ENCODE measurements around the gene TOP2A. TPM values are rescaled to one million over a fixed set of nuclear protein-coding genes. Genes with fewer than 3 reads are reported as not detected.
A peak's percentile ranks its signal among the peaks of the same experiment; 100 is the strongest.

The TOP2A gene
- total and polyA plus RNA-seq, 2 donors (not counting 1 experiment from before 2014, with no cell fraction given) = 39.2 to 41.6 TPM

DNA sequence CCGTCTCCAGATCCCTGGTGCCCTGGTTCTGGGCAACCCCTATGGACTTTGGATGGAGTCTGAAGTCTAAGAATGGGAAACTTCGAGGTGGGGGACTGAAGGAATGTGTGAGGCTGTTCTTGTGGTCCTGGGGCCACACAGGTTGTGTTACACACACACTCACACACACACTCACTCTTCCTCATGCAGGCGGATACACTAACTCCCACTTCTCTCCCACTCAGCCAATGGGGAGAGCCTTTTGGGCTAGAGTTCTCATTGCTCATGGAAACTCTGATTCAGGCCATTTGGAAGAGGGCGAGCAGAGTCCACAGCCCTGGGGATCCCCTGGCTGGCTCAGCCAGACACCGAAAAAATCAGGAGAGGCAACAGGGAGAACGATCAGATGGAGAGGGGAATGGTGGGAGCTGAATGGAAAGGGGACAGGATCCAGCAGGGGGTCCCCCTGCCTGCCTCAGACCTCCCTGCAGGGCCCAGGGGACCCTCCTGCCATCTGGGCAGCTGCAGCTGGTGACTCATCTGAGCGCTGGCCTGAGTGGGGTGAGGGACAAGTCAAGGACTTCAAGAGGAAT lies 34.6 kb upstream of the TOP2A start:
- Histone ChIP-seq H3K4me3 (replicated peaks in 1 of 4; ENCODE audit: control extremely low read depth in 1 of 4, insufficient read depth in 1 of 4, low read depth in 3 of 4, low read length in 4 of 4) (peak overlapping the region in 1 of 4 experiments; percentile 0), H3K9ac (ENCODE audit: insufficient read depth, low read length) (no peak overlapping the region), H3K27ac (ENCODE audit: insufficient read depth, low read length) (peak overlapping the region; percentile 91), H3K36me3 (ENCODE audit: control insufficient read depth, insufficient read depth, low read length) (peaks cover 27% of the 10 kb centered on the region), H3K79me2 (ENCODE audit: control insufficient read depth, insufficient read depth, low read length) (peaks cover 46% of the 10 kb centered on the region), H3K9me3 (ENCODE audit: control insufficient read depth, insufficient read depth, low read depth, low read length) (no peaks in the 10 kb centered on the region), H3K4me1 (ENCODE audit: control insufficient read depth, extremely low read depth, insufficient read depth, low read length) (peaks cover 72% of the 10 kb centered on the region), H3K4me2 (ENCODE audit: extremely low read depth, insufficient read depth, low read length) (peak overlapping the region; percentile 27), H3K27me3 (ENCODE audit: control insufficient read depth, insufficient read depth, low read length) (no peaks in the 10 kb centered on the region), H4K20me1 (ENCODE audit: control insufficient read depth, extremely low read depth, insufficient read depth, low read length) (peaks cover 3% of the 10 kb centered on the region), H2AFZ (ENCODE audit: low read length) (no peak overlapping the region)
- TF ChIP-seq CTCF (conservative IDR thresholded peaks at IDR 0.05 in 1 of 2, IDR thresholded peaks at IDR 0.05 in 1 of 2; ENCODE audit: low read depth in 1 of 2, low read length in 2 of 2) (no peak), EZH2 (IDR thresholded peaks at IDR 0.05; ENCODE audit: low read length, missing control alignments) (no peak)
- peak; percentile 73 to 99 for DNase-seq (ENCODE audit: low read depth in 2 of 2)

- Histone ChIP-seq H3K9me3 (ENCODE audit: control insufficient read depth, insufficient read depth, low read depth, low read length) (no peaks in the 10 kb centered on the region), H3K27ac (ENCODE audit: insufficient read depth, low read length) (peak overlapping the region; percentile 91), H4K20me1 (ENCODE audit: control insufficient read depth, extremely low read depth, insufficient read depth, low read length) (peaks cover 3% of the 10 kb centered on the region), H3K36me3 (ENCODE audit: control insufficient read depth, insufficient read depth, low read length) (peaks cover 25% of the 10 kb centered on the region), H3K4me1 (ENCODE audit: control insufficient read depth, extremely low read depth, insufficient read depth, low read length) (peaks cover 71% of the 10 kb centered on the region), H3K79me2 (ENCODE audit: control insufficient read depth, insufficient read depth, low read length) (peaks cover 55% of the 10 kb centered on the region), H3K9ac (ENCODE audit: insufficient read depth, low read length) (no peak overlapping the region), H3K4me3 (replicated peaks in 1 of 4; ENCODE audit: control extremely low read depth in 1 of 4, insufficient read depth in 1 of 4, low read depth in 3 of 4, low read length in 4 of 4) (peak overlapping the region in 2 of 4 experiments; percentile 29 to 39), H3K4me2 (ENCODE audit: extremely low read depth, insufficient read depth, low read length) (no peak overlapping the region), H2AFZ (ENCODE audit: low read length) (no peak overlapping the region), H3K27me3 (ENCODE audit: control insufficient read depth, insufficient read depth, low read length) (no peaks in the 10 kb centered on the region)
- TF ChIP-seq CTCF (conservative IDR thresholded peaks at IDR 0.05 in 1 of 2, IDR thresholded peaks at IDR 0.05 in 1 of 2; ENCODE audit: low read depth in 1 of 2, low read length in 2 of 2) = no peak
- TF ChIP-seq EZH2 (IDR thresholded peaks at IDR 0.05; ENCODE audit: low read length, missing control alignments) = no peak
- peak; percentile 88 to 98 for DNase-seq (ENCODE audit: low read depth in 2 of 2)
Measured at GRCh38 chr17:40451420-40451819, 33.7 kb upstream of the TOP2A start.

DNA sequence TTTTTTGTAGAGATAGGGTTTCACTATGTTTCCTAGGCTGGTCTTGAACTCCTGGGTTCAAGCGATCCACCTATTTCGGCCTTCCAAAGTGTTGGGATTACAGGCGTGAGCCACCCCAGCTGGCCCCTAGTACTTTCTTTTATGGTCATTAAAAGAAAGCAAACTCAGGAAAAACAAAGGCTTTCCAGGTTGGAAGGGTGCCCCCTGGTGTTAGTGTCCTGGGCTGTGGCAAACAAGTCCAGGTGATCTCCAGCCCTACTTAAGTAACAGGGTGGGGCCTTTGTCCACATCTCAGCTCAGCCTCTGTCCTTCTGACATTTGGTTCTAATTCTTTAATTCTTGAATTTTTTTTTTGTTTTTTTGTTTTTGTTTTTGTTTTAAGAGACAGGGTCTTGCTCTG lies 32.5 kb upstream of the TOP2A start:
- TF ChIP-seq CTCF (conservative IDR thresholded peaks at IDR 0.05 in 1 of 2, IDR thresholded peaks at IDR 0.05 in 1 of 2; ENCODE audit: low read depth in 1 of 2, low read length in 2 of 2) = peak; percentile 43 to 55
- no peak for TF ChIP-seq EZH2 (IDR thresholded peaks at IDR 0.05; ENCODE audit: low read length, missing control alignments)
- H3K4me3 ChIP-seq (replicated peaks in 1 of 4; ENCODE audit: control extremely low read depth in 1 of 4, insufficient read depth in 1 of 4, low read depth in 3 of 4, low read length in 4 of 4) = peak overlapping the region in 2 of 4 experiments; percentile 6 to 17
- H4K20me1 ChIP-seq (ENCODE audit: control insufficient read depth, extremely low read depth, insufficient read depth, low read length) = peaks cover 3% of the 10 kb centered on the region
- peak in 1 of 2 donors; percentile 56 for DNase-seq (ENCODE audit: low read depth in 2 of 2)
- H3K4me2 ChIP-seq (ENCODE audit: extremely low read depth, insufficient read depth, low read length) = peak overlapping the region; percentile 0
- H3K79me2 ChIP-seq (ENCODE audit: control insufficient read depth, insufficient read depth, low read length) = peaks cover 67% of the 10 kb centered on the region
- no peaks in the 10 kb centered on the region for H3K9me3 ChIP-seq (ENCODE audit: control insufficient read depth, insufficient read depth, low read depth, low read length)
- no peak overlapping the region for H3K9ac ChIP-seq (ENCODE audit: insufficient read depth, low read length)
- no peak overlapping the region for H3K27ac ChIP-seq (ENCODE audit: insufficient read depth, low read length)
- H3K36me3 ChIP-seq (ENCODE audit: control insufficient read depth, insufficient read depth, low read length) = peaks cover 21% of the 10 kb centered on the region
- H3K27me3 ChIP-seq (ENCODE audit: control insufficient read depth, insufficient read depth, low read length) = no peaks in the 10 kb centered on the region
- H2AFZ ChIP-seq (ENCODE audit: low read length) = no peak overlapping the region
- peaks cover 64% of the 10 kb centered on the region for H3K4me1 ChIP-seq (ENCODE audit: control insufficient read depth, extremely low read depth, insufficient read depth, low read length)
